Measurements from ENCODE around the gene ZGPAT. TPM values are rescaled to one million over a fixed set of nuclear protein-coding genes. Genes with fewer than 3 reads are reported as not detected.
"Not testable (repeated sequence)": the region's sequence is repeated elsewhere in the genome, so short reads cannot be mapped to it uniquely, and the experiment has no call there.

The ZGPAT gene
- polyA plus RNA-seq, 4 donors = 15.1 to 26.0 (median 17.0) TPM

- DNase-seq (ENCODE audit: low read depth in 4 of 4, low spot score in 3 of 4) = no peak
Observed at GRCh38 chr20:63702036-63702665, 5.7 kb upstream of the ZGPAT start.

DNA sequence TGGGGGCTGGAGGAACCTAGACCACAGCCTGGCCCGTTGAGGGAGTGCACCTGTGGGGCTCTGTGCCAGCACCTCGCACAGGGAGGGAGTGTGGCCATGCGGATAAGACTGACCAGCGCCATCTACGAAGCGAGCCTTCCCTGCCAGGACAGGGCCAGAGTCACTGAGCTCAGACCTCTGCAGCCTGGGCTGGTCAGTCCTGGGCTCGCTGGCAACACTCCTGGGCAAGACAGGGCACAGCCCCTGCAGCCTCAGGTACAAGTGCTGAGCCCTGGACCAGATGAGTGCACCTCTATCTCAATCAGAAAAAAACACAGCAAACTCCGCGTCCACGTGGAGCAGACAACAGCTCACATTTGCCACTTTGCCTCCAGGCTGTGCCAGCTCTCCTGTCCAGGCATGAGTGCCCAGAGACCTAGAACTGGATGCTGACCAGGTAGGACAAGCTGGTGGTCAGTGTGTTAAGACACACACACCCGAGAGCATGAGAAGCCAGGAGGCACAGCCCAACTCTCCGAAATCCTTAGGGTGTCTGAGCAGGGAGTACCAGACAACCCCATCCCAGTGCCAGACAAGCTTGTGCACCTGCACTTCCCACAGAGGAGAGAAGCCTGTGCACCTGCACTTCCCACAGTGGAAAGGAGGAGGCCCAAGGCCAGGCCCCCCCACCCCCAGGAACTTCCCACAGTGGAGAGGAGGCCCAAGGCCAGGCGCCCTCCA is 4.9 kb upstream of the ZGPAT start:
- DNase-seq (ENCODE audit: low read depth in 4 of 4, low spot score in 3 of 4) = no peak

DNA sequence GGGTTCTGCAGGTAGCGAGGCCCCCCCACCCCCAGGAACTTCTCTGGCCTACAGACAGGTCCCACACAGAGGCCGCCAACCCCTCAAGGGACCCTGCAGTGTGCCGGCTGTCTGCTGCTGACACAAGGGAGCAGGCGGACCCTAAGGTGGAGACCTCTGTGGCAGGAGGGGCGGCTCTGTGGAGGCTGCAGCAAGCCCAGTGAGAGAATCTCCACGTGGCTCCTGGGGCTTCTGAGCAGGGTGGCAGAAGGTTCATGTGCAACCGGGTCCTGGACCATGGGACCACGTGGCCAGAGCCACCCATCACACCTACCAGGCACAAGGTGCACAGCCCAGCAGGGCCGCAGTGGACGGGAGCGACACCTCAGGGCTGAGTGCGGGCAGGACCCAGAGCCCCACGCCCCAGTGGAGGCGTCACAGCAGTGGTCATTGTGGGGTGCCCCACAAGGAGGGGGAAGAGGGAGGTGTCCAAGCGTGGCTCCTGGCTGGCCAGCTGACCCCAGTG is 4.3 kb upstream of the ZGPAT start:
- DNase-seq (ENCODE audit: low read depth in 4 of 4, low spot score in 3 of 4) = no peak

- no peak for DNase-seq (ENCODE audit: low read depth in 4 of 4, low spot score in 3 of 4)
Observed at GRCh38 chr20:63703976-63704748, 3.7 kb upstream of the ZGPAT start.

GRCh38 chr20:63704749-63705117 is 3.1 kb upstream of the ZGPAT start:
- DNase-seq (ENCODE audit: low read depth in 4 of 4, low spot score in 3 of 4) = no peak

GRCh38 chr20:63705232-63706026 is 2.4 kb upstream of the ZGPAT start:
- DNase-seq (ENCODE audit: low read depth in 4 of 4, low spot score in 3 of 4) = no peak

DNA sequence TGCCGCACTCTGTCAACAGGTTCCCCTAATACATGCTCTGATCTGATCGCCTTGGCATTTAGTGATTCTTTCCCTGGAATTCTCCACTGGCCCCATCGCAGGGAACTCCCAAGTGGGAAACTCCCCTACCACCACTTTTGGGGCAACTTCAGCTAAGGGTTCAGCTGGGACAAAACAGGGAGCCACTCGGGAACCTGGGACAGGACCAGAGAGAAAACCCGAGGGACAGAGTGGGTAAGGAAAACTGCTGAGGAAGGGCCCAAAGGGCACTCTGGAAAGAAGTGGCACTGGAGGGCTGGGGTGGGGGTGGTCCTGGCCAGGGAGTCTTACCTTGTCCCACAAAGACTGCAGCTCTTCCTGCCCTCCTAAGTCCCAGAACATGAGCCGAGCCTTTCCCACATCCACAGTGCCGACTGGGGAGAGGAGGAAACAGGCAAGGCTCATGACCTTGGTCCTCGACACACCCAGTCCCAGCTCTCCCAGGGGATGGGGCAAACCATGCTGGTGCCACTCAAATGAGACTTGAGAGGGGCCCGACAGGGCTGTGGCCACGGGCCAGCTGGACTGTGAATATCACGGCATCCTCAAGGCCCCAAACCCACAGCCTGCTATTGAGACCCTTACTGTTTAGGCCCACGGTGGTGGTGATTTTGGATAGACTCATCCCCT is 1.7 kb upstream of the ZGPAT start:
- DNase-seq (ENCODE audit: low read depth in 4 of 4, low spot score in 3 of 4) = no peak

DNA sequence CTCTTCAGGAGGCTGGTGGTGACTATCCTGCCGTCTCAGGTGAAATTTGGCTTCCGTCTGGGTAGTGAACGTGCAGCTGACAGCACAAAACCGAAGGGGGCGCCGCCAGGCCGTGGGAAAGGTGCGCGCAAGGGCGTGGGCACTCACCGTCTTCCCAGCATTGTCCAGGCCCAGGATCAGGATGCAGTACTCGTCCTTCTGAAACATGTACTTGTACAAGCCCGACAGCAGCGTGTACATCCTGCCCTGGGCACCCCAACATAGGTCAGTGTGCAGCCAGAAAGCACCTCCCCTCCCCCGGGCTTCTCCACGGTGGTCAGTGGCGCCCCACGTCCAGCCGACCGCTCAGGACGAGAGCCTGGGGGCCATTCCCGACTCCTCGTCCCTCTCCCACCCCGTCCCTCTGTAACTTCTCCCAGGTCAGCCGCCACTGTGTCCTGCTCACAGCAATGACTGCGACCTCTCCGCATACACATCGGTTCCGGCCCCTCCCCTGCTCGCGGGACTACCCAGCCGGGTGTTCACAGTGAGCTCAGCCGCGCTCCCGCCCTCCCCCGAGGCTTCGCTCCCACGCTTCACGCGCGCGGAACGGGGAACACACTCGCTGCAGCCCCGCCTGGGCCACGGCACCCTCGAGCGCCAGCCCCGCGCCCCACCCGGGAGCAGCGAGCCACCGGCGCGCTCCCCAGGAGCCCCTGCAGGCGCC is 834 bp upstream of the ZGPAT start:
- DNase-seq (ENCODE audit: low read depth in 4 of 4, low spot score in 3 of 4) = no peak

DNA sequence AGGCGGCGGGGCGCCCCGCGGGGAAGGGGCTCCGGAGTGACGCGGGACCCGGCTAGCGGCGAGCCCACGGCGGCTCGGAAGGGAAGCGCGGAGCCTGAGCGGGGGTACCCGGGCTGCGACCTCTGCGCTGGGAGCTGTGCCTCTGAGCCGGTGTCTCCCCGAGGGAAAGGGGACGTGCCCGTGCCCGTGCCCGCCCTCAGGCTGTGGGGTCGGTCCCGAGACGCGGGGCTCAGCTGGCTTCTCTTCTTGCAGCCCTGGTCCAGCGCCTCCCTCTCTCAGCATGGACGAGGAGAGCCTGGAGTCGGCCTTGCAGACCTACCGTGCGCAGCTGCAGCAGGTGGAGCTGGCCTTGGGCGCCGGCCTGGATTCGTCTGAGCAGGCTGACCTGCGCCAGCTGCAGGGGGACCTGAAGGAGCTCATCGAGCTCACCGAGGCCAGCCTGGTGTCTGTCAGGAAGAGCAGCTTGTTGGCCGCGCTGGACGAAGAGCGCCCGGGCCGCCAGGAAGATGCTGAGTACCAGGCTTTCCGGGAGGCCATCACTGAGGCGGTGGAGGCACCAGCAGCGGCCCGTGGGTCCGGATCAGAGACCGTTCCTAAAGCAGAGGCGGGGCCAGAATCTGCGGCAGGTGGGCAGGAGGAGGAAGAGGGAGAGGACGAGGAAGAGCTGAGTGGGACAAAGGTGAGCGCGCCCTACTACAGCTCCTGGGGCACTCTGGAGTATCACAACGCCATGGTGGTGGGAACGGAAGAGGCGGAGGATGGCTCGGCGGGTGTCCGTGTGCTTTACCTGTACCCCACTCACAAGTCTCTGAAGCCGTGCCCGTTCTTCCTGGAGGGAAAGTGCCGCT is 686 bp downstream of the ZGPAT start:
- DNase-seq (ENCODE audit: low read depth in 4 of 4, low spot score in 3 of 4) = no peak

DNA sequence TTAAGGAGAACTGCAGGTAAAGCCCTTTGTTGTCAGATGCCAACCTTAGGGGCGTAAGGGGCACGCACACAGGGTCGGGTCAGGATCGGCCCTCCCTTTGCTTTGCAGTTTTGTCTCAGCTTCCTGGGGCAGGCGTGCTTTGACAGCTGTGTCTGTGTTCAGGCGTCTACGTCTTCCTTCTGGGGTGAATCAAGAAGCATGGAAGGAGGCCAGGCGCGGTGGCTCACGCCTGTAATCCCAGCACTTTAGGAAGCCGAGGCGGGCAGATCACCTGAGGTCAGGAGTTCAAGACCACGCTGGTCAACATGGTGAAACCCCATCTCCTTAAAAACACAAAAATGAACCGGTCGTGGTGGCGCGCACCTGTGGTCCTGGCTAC is 1.3 kb downstream of the ZGPAT start:
- no peak for DNase-seq (ENCODE audit: low read depth in 4 of 4, low spot score in 3 of 4)

DNA sequence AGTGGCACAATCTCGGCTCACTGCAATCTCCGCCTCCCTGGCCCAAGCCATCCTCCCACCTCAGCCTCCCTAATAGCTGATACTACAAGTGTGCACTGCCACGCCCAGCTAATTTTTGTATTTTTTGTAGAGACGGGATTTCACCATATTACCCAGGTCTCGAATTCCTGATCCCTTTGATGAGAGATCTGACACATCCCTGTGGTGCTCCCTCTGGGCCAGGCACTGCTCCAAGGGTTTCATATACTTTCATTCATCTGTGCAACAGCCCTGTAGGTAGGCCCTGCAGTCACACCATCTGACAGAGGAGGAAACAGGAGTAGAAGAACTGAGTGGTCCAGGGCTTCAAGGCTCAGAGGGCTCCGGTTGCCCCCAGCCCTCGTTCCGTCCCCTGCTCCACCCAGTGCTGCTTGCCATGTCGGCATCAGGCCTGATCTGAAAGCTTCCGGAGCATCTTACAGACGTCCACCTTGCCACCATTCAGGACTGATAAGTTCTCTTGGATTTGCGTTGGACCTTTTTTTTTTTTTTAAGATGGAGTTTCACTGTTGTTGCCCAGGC is 3.3 kb downstream of the ZGPAT start:
- DNase-seq (ENCODE audit: low read depth in 4 of 4, low spot score in 3 of 4) = no peak

GRCh38 chr20:63712191-63712590 is 4.4 kb downstream of the ZGPAT start:
- DNase-seq (ENCODE audit: low read depth in 4 of 4, low spot score in 3 of 4) = no peak

GRCh38 chr20:63714858-63715257 is 7.0 kb downstream of the ZGPAT start:
- no peak for DNase-seq (ENCODE audit: low read depth in 4 of 4, low spot score in 3 of 4)

GRCh38 chr20:63718996-63719395 is 11.2 kb downstream of the ZGPAT start:
- DNase-seq (ENCODE audit: low read depth in 4 of 4, low spot score in 3 of 4) = no peak

GRCh38 chr20:63722967-63723622 is 15.3 kb downstream of the ZGPAT start:
- DNase-seq (ENCODE audit: low read depth in 4 of 4, low spot score in 3 of 4) = not testable (repeated sequence)

GRCh38 chr20:63730189-63730733 is 22.4 kb downstream of the ZGPAT start:
- DNase-seq (ENCODE audit: low read depth in 4 of 4, low spot score in 3 of 4) = not testable (repeated sequence)

GRCh38 chr20:63731410-63731809 is 23.6 kb downstream of the ZGPAT start:
- no peak for DNase-seq (ENCODE audit: low read depth in 4 of 4, low spot score in 3 of 4)

Data from left renal pelvis (tissue), 4 donors.